Stomach (tissue), 9 donors: Measurements from ENCODE around the gene UNC5A. TPM values are rescaled to one million over a fixed set of nuclear protein-coding genes. Genes with fewer than 3 reads are reported as not detected.

Experiments used
- DNase-seq, 2 donors: peaks; one replicate each; pipeline versions ENCODE4 v3.0.0 to v3.0.0-alpha.2; 2013 to 2019
- H3K27ac ChIP-seq, 5 donors: fragments of 200-600 bp in 4 of 5; sonication (generic) in 4 of 5; one replicate each; pipeline ENCODE4 v1.5.1; 2013 to 2019; ENCODE audit warnings: mild to moderate bottlenecking in 1 of 5, moderate library complexity in 1 of 5
- H3K27me3 ChIP-seq, 3 donors: fragments of 200-600 bp; sonication (generic); one replicate each; pipeline ENCODE4 v1.5.1; 2017 to 2019; ENCODE audit warnings: mixed run types in 1 of 3
- H3K36me3 ChIP-seq, 4 donors: fragments of 200-600 bp; sonication (generic); 1 replicate in 3 of 4; 2 replicates in 1 of 4; pipeline ENCODE4 v1.5.1; 2016 to 2019
- H3K4me1 ChIP-seq, 4 donors: fragments of 200-600 bp; sonication (generic); one replicate each; pipeline ENCODE4 v1.5.1; 2016 to 2019
- H3K4me3 ChIP-seq, 4 donors: fragments of 200-600 bp; sonication (generic) in 3 of 4; one replicate each; pipeline ENCODE4 v1.5.1; 2016 to 2019; ENCODE audit warnings: mild to moderate bottlenecking in 1 of 4
- H3K9me3 ChIP-seq, 4 donors: fragments of 200-600 bp; sonication (generic); one replicate each; pipeline ENCODE4 v1.5.1; 2016 to 2019
- CTCF ChIP-seq, 7 experiments: fragments of 450-650 bp in 4 of 7; fragments of 200-600 bp in 3 of 7; sonication (generic) in 3 of 7; IDR thresholded peaks; one replicate each; pipeline ENCODE4 v1.5.1; 2016 to 2019; ENCODE audit warnings: antibody characterized with exemption in 7 of 7, control low read depth in 2 of 7, mild to moderate bottlenecking in 1 of 7
- EP300 ChIP-seq: sonication (generic); formaldehyde crosslinking; IDR thresholded peaks from one replicate; pipeline ENCODE4 v1.6.1; 2017; ENCODE audit warnings: antibody characterized with exemption
- POLR2A ChIP-seq, 4 donors: fragments of 450-650 bp; IDR thresholded peaks; one replicate each; pipeline ENCODE4 v1.6.1; 2016; ENCODE audit warnings: antibody characterized with exemption in 4 of 4, control low read depth in 2 of 4, mild to moderate bottlenecking in 1 of 4, moderate library complexity in 1 of 4
- POLR2AphosphoS5 ChIP-seq, 3 donors: sonication (generic); formaldehyde crosslinking; IDR thresholded peaks; one replicate each; pipeline ENCODE4 v1.6.1; 2016; ENCODE audit warnings: antibody characterized with exemption in 3 of 3
- WGBS, 5 donors: extraction: QIAGEN DNeasy Blood & Tissue Kit in 3 of 5; methylation state at CpG; one replicate each; pipeline versions ENCODE4 v1.1.5 to v1.1.7; 2013 to 2018; 5-methylcytosine and 5-hydroxymethylcytosine counted together
- intact Hi-C: fragments of 100-400 bp; cut with DNase I; formaldehyde crosslinking; loops from one replicate; pipeline ENCODE4 v1.15.1; 2023; ENCODE audit warnings: low total_unique reads
- polyA plus RNA-seq, 3 donors: library from polyadenylated mRNA; stranded (reverse); fragments of 200-250 nt; gene quantifications; one replicate each; pipeline ENCODE4 v1.2.3, GENCODE V29; 2013
- total RNA-seq, 5 donors: library from RNA; depleted of rRNA; stranded (reverse); fragments of >200 nt; gene quantifications; one replicate each; pipeline versions ENCODE4 v1.1.0 to v1.2.3, GENCODE V29; 2014 to 2016
- donor health status: healthy with polysubstance abuse.
- donor health status: Bipolar disorder and iron deficiency.
- donor health status: healthy.

Gene UNC5A
- total and polyA plus RNA-seq, 8 donors = 0.08 to 0.72 (median 0.46) TPM; not detected in 4

GRCh38 chr5:176772271-176773210, 37.8 kb upstream of the UNC5A start:
- no peaks in the 10 kb centered on the region for H3K36me3 ChIP-seq
- no peaks in the 10 kb centered on the region for H3K4me1 ChIP-seq
- DNase-seq = no peak
- peaks cover 0 to 74% (median 21%) of the 10 kb centered on the region in 3 donors for H3K27me3 ChIP-seq
- intact Hi-C loops = no loop called here
- no peaks in the 10 kb centered on the region for H3K9me3 ChIP-seq
- 75 to 80% (median 76%) methylated on average over 13 of the region's 13 CpGs for WGBS, 5 donors
- H3K4me3 ChIP-seq = no peak overlapping the region
- H3K27ac ChIP-seq = no peak overlapping the region
- TF ChIP-seq CTCF (IDR thresholded peaks at IDR 0.05) (no peak), EP300 (no peak), POLR2AphosphoS5 (IDR thresholded peaks at IDR 0.05) (no peak), POLR2A (IDR thresholded peaks at IDR 0.05) (no peak)

- intact Hi-C loops = no loop called here
- no peak for DNase-seq
- Histone ChIP-seq H3K4me1 (no peaks in the 10 kb centered on the region), H3K27me3 (peaks cover 0 to 71% (median 20%) of the 10 kb centered on the region in 3 donors), H3K4me3 (no peak overlapping the region), H3K9me3 (no peaks in the 10 kb centered on the region), H3K27ac (no peak overlapping the region), H3K36me3 (no peaks in the 10 kb centered on the region)
- 78 to 85% (median 83%) methylated on average over 16 of the region's 16 CpGs for WGBS, 5 donors
- no peak for TF ChIP-seq CTCF (IDR thresholded peaks at IDR 0.05)
- TF ChIP-seq EP300 = no peak
- TF ChIP-seq POLR2A (IDR thresholded peaks at IDR 0.05) = no peak
- TF ChIP-seq POLR2AphosphoS5 (IDR thresholded peaks at IDR 0.05) = no peak
These were observed 36.8 kb upstream of the UNC5A start for GRCh38 chr5:176773408-176774035.

- intact Hi-C loops = no loop called here
- DNase-seq = no peak
- WGBS, 5 donors = 28 to 35% (median 29%) methylated on average over 22 to 24 of the region's 24 CpGs
- Histone ChIP-seq H3K4me1 (no peaks in the 10 kb centered on the region), H3K27ac (no peak overlapping the region), H3K9me3 (no peaks in the 10 kb centered on the region), H3K4me3 (no peak overlapping the region), H3K27me3 (peaks cover 0 to 67% (median 29%) of the 10 kb centered on the region in 3 donors), H3K36me3 (no peaks in the 10 kb centered on the region)
- TF ChIP-seq POLR2AphosphoS5 (IDR thresholded peaks at IDR 0.05) = no peak
- TF ChIP-seq CTCF (IDR thresholded peaks at IDR 0.05) = no peak
- no peak for TF ChIP-seq POLR2A (IDR thresholded peaks at IDR 0.05)
- TF ChIP-seq EP300 = no peak
These were observed 35.9 kb upstream of the UNC5A start for GRCh38 chr5:176774216-176775171.

GRCh38 chr5:176775409-176775808, 35.0 kb upstream of the UNC5A start:
- DNase-seq = no peak
- no peak overlapping the region for H3K4me3 ChIP-seq
- no peak overlapping the region for H3K27ac ChIP-seq
- no peaks in the 10 kb centered on the region for H3K9me3 ChIP-seq
- H3K36me3 ChIP-seq = no peaks in the 10 kb centered on the region
- TF ChIP-seq CTCF (IDR thresholded peaks at IDR 0.05) = no peak
- no peak for TF ChIP-seq POLR2A (IDR thresholded peaks at IDR 0.05)
- TF ChIP-seq EP300 = no peak
- no peak for TF ChIP-seq POLR2AphosphoS5 (IDR thresholded peaks at IDR 0.05)
- no peaks in the 10 kb centered on the region for H3K4me1 ChIP-seq
- WGBS, 5 donors = 65 to 70% (median 67%) methylated on average over 7 of the region's 7 CpGs
- H3K27me3 ChIP-seq = peaks cover 0 to 68% (median 34%) of the 10 kb centered on the region in 3 donors
- intact Hi-C loops = no loop called here
